NCI-H748 (cell line): ENCODE data around the gene MYMK.

Experiments
- DNase-seq: peaks from one replicate; lab custom pipeline; 2025; ENCODE audit not compliant: unreplicated experiment; lab: John Stamatoyannopoulos, UW

Gene MYMK

DNA sequence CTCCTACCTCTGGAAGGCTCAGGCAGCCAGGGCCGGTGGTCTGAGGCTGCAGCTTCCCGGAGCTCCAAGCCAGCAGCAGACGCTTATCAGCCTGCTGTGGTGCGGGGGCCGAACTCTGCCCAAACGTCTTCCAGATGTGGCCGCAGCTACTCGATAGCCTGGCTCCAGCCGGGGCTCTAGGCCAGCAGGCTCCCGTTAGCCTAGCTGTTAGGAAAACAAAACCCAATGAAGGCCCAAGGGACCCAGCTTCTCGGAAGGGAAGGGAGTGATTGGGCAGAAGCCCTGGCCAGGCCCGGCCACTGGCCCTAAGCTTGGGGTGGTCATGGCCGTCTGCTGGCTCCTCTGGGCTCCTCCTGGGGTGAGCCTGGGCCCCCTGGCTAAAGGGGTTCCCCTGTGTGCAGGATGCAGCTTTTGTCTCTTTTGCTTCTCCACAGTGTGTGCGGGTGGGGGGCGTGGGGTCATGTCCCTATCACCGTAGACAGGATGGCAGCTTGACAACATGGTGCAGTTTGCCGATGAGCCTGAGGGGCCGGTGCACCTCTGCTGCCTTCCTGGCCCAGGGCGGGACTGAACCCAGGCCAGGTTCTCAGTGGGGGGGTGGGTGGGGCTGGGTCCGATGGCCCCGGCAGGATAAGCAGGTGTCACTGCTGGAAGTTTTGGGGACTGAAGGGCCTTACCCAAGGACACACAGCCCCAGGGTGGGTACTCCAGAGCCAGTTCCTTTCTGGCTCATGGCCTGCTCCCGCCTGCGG, 18.7 kb downstream of the MYMK start:
- no peak for DNase-seq

DNA sequence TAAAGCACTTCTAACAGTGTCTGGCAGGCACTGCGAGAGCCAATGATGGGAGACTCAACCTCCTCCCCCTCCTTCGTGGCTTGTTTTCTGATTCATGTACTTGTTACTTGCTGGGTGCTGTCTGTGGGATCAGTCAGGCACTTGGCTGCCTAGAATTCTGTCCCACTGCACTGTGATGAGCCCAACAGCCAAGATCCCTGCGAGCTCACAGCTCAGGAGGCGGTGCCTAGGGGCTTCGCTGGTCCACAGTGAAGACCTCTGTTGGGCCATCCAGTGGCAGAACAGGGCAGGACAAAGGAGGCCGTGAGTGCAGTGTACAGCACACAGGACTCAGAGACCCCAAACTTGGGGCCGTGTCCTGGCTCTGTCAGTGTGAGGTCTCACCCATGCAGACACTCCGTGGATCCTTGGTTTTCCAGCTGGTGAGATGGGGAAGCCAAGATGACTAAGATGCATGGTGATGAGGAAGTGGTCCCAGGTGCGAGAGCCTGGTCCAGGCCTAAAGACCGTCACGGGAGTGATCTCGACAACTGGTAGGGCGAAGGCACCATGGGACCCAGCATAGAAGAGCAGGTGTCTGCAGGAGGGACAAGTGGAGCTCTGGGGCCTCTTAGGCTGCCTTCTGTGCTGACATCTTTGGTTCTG, 19.5 kb downstream of the MYMK start:
- no peak for DNase-seq

DNA sequence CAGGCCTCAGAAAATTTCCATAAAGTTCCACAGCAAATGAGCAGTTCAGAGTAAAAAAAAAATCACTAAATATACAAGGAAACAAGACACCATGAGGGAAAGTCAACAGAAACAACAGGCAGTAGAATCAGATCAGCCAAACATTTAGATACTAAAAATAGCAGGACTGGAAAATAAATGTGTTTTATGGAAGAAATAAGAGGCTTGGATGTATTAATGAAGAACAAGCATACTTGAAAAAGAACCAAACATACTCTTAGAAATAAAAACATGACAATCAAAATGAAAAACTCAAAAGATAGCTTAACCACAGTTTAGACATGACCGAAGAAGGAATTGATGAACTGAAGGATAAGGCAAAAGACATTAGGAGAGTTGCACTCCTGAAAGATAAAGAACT, 22.6 kb downstream of the MYMK start:
- DNase-seq: no peak

DNA sequence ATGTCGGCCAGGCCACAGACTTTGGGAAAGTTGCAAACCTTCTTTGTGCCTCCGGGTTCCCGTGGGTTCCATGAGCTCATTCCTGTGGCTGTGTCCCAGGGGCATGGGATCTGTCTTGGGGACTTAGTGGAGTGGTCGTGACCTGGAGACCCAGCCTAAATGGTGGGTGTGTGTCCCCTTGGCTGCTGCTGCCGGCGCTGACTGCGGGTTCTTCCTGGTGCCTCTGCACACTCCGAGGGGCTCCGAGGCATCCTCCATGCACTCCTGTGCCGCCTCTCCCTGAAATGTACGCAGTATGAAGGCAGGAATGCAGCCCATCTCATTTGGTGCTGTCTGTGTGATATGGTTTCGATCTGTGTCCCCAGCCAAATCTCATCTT, 24.9 kb downstream of the MYMK start:
- no peak for DNase-seq

DNA sequence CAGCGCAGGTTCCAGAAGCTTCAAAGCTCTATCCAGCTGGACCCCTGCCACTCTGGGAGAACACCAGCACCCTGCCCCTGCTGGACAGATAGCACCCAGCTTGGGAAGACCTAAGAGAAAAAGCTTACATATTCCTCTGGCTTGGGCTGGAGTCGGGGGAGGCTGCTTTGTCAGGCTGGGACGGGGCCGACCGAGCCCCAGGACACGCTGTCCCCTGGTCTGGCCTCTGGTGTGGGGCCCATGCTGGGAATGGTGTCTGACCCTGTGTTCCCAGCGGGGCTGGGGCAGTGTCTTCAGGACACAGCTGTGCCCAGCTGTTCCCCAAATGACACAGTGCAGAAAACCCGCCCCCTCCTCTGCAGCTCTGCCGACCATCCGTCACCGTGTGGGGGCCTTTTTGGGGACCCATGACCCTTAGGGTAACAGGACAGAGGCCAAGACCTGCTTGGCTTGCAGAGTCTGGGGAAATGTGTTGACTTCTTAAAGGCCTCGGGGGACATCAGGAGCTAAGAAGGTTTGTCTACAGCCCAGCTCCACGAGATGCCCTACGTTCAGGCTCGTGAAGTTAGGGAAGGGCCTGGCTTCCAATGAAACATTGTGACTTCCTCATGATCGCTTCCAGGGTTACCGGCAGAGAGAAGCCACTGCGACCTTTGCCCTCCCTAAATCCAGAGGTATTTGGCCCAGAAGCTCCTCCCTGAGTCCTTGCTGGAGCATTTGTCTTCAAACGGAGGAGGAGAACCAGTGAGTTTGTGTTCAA, 25.4 kb downstream of the MYMK start:
- no peak for DNase-seq

DNA sequence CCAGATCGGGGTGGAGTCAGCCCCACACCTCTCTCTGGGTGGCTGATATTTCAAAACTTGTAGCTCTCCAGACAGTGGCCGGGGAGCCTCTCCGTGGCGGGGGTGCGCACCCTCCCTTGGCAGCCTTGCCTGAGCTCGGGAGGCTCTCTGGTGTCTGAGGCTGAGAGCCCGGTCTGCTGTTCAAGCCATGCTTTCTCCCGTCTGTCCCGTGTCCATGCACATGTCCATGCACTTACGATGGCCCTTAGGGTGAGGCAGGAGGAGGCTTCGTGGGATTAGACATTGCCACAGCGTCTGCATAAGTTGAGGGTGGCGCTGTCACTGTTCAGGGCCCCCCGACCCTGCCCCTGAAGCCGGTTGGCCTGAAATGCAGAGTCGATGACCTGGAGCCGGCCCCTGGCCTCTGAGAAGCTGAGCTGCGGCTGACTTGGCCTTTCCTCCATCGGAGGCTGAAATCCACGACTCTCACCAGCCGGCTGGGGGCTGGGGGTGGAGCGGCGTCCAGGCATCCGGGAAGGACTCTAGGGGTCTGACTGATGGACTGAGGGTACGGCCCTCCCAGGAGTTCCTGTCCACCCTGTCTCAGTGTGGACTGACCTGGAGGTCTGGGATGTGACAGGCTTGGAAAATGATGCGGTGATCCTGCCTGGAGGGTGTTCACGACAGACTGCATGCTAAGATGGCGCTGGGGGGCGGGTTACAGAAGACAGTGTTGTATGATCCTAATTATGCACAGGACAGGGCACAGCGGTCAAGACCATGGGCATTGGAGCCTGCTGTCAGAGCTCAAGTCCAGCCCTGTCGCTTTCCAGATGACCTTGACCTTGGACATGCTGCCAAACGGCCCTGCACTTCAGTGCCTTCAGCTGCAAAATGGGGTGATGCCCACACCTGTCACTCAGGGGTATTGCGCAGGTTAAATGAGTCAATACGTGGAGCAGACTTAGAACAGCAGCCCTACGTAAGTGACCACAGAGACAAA, 27.6 kb downstream of the MYMK start:
- no peak for DNase-seq

DNA sequence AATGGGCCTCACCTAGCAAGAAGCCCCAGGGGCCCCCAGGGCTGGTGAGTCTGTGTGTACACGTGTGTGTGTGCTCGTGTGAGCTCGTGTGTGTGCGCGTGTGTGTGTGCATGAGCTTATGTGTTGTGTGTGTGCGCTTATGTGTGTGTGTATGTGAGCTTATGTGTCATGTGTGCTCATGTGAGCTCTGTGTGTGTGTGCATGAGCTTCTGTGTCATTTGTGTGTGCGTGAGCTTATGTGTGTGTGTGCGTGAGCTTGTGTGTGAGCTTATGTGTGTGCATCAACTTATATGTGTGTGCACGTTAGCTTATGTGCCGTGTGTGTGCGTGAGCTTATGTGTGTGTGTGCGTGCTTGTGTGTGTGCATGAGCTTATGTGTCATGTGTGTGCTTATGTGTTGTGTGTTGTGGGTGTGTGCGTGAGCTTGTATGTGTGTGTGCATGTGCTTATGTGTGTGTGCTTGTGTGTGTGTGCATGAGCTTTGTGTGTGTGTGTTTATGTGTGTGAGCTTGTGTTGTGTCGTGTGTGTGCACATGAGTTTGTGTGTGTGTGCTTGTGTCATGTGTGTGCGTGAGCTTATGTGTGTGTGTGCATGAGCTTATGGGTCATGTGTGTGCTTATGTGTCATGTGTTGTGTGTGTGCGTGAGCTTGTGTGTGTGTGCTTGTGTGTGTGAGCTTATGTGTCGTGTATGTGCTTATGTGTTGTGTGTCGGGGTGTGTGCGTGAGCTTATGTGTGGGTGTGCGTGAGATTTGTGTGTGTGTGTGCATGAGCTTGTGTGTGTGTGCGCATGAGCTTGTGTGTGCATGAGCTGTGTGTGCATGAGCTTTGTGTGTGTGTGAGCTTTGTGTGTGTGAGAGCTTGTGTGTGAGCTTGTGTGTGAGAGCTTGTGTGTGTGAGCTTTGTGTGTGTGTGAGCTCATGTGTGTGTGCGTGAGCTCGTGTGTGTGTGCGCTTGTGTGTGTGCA, 29.1 kb downstream of the MYMK start:
- DNase-seq: no peak

DNA sequence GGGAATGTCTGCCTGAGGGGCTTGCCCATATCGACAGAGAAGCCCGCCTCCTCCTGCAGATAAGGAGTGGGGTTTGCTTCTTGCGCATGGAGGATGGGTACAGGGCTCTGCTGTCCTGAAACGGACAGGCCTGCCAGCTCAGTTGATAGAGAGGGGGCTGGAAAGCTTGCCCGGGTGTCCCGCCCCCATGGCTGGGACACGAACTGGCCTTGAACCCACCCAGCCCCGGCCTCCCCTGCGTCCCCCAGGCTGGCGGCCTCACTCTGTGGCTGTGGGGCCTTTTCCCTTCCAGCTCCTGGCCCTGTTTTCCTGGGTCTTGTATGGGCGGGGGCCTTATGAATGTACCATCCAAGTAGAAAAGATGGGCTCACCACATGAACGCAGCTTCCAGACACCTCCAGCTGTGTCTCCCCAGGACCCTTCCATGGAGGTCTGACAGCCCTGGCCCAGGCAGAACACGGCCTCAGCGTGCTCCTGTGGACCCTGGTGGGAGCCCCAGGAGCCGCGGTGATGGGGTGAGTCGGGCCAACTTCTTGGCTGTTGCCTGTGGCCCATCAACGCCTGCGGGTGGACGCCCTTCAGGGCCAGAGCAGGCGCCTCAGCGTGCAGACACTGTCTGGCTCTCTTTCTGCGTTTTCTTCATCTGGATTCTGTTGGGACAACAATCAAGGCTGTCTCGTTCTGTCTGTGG, 30.0 kb downstream of the MYMK start:
- no peak for DNase-seq

DNA sequence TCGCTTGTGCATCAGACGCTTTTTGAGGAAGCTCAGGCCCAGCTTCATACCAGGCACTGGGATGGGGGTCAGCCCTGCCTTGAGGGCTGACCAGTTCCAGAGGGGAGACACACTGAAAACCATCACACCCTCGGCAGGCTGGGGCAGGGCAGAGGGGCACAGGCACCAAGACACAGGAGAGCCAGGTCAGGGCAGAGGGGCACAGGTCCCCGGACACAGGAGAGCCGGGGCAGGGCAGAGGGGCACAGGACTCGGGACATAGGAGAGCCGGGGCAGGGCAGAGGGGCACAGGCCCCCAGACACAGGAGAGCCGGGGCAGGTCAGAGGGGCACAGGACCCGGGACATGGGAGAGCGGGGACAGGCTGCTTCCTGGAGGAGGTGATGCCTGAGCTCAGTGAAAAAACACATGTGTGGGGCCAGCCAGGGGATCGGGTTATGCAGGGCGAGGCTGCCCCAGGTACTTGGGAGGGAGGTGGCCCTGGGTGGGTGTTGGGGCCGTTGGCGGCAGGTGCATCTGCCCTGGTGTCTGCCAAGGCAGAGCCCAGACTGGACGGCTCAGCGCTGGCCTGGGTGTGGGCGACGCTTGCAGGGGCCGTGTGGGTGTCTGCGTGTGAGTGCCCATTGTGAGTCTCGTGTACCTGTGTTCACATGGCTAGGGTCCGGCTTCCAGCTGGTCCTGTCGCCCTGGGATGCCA, 30.8 kb downstream of the MYMK start:
- DNase-seq: peak; percentile 18

DNA sequence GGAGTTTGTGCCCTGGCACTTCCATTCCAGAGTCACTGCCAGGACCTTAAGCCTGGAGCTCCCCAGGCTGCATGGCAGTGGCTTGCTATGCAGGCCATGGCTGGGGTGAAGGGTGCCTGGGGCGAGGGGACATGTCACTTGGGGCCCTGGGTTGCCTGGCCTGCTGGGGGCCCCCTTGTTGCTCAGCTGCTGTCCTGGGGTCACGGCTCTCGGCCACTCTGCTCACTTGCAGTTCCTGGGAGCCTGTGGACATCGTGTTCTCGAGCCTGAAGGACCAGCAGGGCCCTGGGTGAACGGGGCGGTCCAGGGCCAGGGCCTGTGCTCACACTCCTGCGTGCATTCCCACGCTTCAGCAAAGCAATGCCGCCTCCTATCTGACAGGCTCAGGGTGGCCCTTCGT, 31.3 kb downstream of the MYMK start:
- no peak for DNase-seq

DNA sequence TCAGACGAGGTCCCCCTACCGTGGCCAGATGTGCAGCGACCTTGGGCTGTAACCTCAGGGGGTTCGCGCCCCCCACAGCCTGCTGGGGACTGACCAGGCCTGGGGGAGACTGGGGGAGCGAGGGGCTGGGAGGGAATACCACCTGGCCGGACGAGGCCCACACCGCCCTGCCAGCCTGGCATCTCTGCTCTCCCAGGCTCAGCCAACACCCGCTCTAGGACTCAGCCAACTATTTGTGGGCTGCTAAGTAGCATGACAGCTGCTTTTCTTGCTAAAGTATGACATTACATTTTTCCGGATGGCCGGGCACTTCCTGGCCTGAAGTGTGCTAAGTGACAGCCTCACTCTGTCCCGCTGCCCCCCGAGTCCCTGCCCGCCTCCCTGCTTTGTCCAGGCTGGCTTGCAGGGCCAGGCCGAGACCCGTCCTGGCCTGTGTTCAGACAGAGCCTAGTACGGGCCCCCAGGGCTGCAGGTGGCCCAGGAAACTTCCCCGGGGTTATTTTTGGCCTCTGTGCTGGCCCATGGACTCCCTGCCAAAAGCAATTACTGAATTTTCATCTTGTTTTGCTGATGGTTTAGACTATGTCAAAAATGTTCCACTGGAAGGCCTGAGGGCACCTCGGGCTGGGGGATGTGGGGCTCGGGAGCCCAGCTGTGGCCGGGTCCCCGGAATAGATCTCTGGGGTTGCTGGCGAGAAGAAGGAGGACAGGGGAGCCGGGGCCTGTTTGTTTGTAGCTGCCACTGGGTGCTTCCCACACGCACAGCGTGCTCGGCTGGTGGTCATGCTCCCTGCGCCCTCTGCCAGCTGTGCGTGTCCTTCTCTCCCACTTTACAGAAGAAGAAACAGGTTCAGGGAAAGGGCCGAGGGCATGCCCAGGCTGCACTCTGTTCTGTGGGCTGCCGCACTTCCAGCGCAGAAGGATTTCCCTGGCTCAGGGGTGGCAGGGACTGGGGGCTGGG, 32.4 kb downstream of the MYMK start:
- DNase-seq: no peak

DNA sequence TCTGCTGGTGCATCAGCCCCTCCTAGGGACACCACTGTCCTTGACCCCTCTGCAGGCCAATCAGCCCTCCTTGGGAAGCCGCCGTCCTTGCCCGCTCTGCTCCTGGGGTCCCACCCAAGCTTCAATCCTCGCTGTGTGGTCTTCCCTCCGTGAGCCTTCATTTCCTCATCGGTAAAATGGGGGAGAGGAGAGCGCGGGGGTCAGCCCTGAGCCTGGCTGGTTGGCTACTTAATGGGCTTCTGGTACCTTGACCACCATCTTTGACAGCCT, 33.2 kb downstream of the MYMK start:
- no peak for DNase-seq

DNA sequence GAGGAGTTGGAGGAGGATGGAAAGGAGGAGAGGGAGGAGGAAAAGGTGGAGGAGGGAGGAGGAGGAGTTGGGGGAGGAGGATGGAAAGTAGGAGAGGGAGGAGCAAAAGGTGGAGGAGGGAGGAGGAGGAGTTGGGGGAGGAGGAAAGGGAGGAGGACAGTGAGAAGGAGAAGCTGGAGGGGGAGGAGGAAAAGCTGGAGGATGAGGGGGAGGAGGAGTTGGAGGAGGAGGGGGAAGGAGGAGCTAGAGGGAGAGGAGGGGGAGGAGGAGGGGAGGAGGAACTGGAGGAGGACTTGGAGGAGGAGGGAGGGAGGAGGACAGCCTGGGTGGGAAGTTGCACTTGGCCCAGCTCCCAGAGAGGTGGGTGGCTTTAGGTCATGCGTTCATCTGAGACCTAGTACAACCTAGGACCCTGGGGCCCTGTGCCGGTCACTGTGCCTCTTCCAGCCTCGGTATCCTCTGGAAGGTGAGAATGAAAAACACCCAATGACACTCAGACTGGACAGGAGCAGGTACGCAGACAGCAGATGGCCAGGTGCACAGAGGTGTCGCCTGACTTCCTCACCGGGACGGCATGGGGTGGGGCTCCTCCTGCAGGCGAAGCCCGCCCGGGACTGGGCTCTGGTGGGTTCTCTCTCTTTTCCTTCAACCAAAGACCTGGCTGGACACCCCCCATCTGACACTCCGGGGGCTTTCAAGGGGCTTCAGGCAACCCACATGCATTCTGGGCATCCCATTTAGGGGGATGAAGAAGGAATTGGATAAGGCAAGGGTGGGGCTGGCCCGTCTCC, 33.7 kb downstream of the MYMK start:
- no peak for DNase-seq

DNA sequence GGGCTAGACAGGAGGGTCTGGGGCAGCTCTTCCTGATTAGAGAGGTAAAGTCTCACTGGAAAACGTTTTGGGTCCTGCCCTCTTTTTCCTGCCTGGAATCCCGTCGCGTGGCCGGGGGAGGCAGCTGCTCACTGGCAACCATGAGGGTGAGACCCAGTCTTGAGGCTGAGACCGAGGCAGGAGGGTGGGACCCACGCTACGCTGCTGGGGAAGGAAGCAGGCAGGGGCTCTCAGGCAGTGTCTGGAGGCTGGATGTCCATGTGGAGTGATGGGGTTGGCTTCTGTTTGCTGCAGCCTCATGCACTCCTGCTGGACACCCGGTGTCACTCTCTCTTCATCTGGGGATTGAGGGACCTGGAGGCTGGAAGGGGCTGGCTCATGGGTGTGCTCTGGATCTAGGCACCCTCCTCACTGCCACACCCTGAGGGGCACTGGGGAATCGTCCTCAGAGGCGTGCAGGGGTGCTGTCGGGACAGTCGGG, 34.5 kb downstream of the MYMK start:
- DNase-seq: no peak

DNA sequence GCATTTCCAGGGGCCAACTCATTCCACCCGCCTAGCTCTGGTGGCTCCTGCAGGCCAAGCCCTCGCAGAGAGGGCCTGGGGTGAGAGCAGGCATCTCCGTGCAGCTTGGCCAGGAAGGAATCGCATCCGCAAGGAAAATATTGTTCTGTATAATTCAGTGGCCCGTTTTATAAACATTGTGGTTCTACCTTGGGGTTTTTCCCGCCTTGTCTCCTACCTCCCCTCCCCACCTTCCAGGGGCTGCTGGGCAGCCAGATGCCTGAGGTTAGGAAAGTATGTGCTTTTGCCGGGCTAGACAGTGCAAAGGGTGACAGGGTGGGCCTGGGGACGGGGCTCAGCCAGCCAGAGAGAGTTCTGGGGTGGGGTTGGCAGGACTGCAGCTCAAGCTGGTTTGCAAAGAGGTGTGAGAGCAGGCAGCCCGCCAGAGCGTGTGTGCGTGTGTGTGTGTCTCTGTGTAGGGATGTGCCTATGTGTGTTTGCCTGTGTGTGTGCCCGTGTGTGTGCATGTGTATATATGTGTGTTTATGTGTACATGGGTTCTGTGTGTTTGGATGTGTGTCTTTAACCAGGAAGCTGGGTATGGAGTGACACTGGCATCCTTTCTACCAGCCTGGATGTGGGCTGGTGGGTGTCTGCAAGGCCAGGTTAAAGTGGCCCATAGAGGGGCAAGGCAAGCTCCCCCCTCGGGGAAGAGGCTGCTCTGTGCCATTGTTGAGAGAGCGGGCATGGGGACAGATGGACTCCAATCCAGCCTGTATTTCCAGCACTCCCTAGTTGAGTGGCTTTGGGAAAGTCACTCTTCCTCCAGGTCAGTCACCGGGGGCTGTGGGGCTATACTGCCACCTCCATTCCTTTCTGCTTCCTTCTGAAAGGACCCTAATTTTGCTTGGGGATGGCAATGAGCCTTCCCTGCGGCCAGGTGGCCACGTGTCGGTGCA, 35.2 kb downstream of the MYMK start:
- no peak for DNase-seq
